Osteocyte (in vitro differentiated cells): ENCODE results near the gene KCNA2. TPM values are rescaled to one million over a fixed set of nuclear protein-coding genes. Genes with fewer than 3 reads are reported as not detected.

Experiments used
- DNase-seq: peaks from one replicate; pipeline ENCODE4 v3.0.0; 2021; ENCODE audit warnings: mixed read lengths; ENCODE audit not compliant: unreplicated experiment; ENCODE audit errors: extremely low spot score
- H3K27ac Mint-ChIP-seq: one replicate; pipeline ENCODE4 v1.8.0; 2021; ENCODE audit warnings: mild to moderate bottlenecking, mixed read lengths; ENCODE audit not compliant: unreplicated experiment
- H3K27me3 Mint-ChIP-seq: one replicate; pipeline ENCODE4 v1.8.0; 2021; ENCODE audit warnings: mixed read lengths; ENCODE audit not compliant: unreplicated experiment
- H3K36me3 Mint-ChIP-seq: one replicate; pipeline ENCODE4 v1.8.0; 2021; ENCODE audit warnings: mixed read lengths; ENCODE audit not compliant: unreplicated experiment
- H3K4me1 Mint-ChIP-seq: one replicate; pipeline ENCODE4 v1.8.0; 2021; ENCODE audit warnings: mixed read lengths; ENCODE audit not compliant: unreplicated experiment
- H3K4me3 Mint-ChIP-seq: one replicate; pipeline ENCODE4 v1.8.0; 2021; ENCODE audit warnings: mild to moderate bottlenecking, moderate library complexity, mixed read lengths; ENCODE audit not compliant: unreplicated experiment
- H3K9me3 Mint-ChIP-seq: one replicate; pipeline ENCODE4 v1.8.0; 2021; ENCODE audit warnings: mixed read lengths; ENCODE audit not compliant: unreplicated experiment
- total RNA-seq: library from RNA; stranded (reverse); gene quantifications from 2 replicates; pipeline ENCODE4 v1.2.1, GENCODE V29; 2021
- TF ChIP-seq, protein P1 (sequence below): fragments of 200-600 bp; sonication (generic); IDR thresholded peaks from 2 replicates; pipeline ENCODE4 v1.5.0; 2021; ENCODE audit warnings: antibody characterized with exemption, mild to moderate bottlenecking, moderate library complexity

The KCNA2 gene
- total RNA-seq, 1 donor from 2014 or later: 0.05 TPM

DNA sequence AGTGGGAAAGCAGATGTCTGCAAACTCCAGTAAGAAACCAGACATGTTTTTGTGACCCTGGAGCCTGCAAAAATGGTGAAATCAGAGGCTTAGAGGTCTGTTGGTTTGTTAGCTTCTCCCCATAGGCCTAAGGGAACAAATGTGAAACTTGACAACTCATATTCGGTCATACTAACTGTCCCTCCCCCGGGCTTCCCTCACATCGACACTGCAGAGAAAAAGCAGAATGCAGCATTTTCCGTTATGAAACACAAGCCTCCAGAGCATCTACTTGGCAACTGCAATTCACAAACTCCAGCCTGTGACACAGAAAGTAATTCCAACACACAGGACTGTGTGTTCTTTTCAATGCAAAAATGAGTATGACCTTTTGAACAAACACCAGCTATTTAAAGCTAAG lies 3.7 kb downstream of the KCNA2 start:
- Mint-ChIP-seq H3K27ac (no peak overlapping the region), H3K4me1 (peaks cover 9% of the 10 kb centered on the region), H3K36me3 (no peaks in the 10 kb centered on the region), H3K4me3 (no peak overlapping the region), H3K27me3 (peaks cover 39% of the 10 kb centered on the region), H3K9me3 (no peaks in the 10 kb centered on the region)
- no peak for DNase-seq
- TF ChIP-seq, protein P1, sequence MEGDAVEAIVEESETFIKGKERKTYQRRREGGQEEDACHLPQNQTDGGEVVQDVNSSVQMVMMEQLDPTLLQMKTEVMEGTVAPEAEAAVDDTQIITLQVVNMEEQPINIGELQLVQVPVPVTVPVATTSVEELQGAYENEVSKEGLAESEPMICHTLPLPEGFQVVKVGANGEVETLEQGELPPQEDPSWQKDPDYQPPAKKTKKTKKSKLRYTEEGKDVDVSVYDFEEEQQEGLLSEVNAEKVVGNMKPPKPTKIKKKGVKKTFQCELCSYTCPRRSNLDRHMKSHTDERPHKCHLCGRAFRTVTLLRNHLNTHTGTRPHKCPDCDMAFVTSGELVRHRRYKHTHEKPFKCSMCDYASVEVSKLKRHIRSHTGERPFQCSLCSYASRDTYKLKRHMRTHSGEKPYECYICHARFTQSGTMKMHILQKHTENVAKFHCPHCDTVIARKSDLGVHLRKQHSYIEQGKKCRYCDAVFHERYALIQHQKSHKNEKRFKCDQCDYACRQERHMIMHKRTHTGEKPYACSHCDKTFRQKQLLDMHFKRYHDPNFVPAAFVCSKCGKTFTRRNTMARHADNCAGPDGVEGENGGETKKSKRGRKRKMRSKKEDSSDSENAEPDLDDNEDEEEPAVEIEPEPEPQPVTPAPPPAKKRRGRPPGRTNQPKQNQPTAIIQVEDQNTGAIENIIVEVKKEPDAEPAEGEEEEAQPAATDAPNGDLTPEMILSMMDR: no peak

DNA sequence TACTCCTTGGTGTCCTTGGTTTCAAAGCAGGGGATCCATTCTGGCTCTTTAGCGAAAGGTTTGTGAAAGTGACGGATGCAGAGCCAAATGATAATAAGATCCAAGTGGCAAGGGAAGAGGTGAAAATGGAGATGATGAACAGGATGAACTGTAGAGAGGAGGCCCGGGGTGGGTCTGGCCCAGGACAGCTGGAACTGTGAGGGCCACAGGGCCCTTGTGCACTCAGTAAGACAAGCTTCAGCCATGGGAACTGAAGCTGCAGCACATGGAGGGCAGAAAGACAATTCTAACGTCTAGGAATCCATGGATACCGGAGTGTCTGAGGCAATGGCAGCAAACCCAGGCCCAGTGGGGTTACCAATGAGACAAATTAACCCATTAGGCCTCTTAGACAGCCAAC lies 4.8 kb downstream of the KCNA2 start:
- Mint-ChIP-seq H3K9me3 (no peaks in the 10 kb centered on the region), H3K4me1 (peaks cover 4% of the 10 kb centered on the region), H3K27me3 (peaks cover 36% of the 10 kb centered on the region), H3K27ac (no peak overlapping the region), H3K36me3 (no peaks in the 10 kb centered on the region), H3K4me3 (no peak overlapping the region)
- peak; percentile 56 for DNase-seq
- TF ChIP-seq, protein P1: no peak

DNA sequence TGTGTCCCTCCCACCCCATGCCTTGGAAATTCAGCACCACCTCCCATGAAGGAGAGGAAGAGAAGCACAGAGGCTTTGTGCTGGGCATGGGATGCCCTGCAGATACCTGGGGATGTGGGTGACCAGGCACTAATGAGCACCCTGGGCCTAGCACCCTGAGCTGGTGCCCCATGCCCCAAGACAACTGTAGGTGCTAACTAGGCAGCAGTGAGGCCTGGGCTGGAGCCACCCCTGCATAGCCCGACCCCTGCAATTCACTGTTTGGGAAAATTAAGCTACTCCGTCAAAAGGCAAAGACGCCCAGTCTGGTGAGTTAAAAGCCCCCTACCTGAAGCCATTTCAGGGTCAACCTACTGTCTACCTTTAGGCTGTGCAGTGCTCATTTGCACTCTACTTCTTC lies 5.4 kb downstream of the KCNA2 start:
- no peak overlapping the region for H3K4me3 Mint-ChIP-seq

DNA sequence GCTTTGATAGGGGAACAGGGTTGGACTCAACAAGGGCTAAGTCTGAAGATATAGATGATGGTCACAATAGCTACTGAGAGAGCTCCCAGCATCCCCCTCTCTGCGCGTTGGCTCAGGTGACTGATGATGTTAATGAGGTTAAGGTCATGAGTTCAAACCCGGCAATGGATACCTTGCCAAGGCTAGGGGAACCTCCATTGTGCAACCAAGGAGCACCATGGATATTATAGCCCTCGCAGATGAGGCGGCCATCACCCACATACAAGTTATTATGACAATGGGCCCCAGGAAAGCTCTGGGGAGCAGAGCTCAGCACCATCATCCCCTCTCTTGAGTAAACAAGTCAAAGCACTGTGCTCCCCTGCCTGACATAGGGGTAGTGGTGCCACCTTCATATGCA lies 8.2 kb downstream of the KCNA2 start:
- Mint-ChIP-seq H3K4me3 (no peak overlapping the region), H3K36me3 (no peaks in the 10 kb centered on the region), H3K9me3 (no peaks in the 10 kb centered on the region), H3K27ac (no peak overlapping the region), H3K4me1 (no peaks in the 10 kb centered on the region), H3K27me3 (peaks cover 19% of the 10 kb centered on the region)
- TF ChIP-seq, protein P1: no peak
- DNase-seq: no peak

More for the DNA sequence above, 5.4 kb downstream of the KCNA2 start:
- TF ChIP-seq, protein P1: no peak
- peak; percentile 69 for DNase-seq
- Mint-ChIP-seq H3K27ac (no peak overlapping the region), H3K9me3 (no peaks in the 10 kb centered on the region), H3K4me1 (no peaks in the 10 kb centered on the region), H3K36me3 (no peaks in the 10 kb centered on the region), H3K27me3 (peaks cover 35% of the 10 kb centered on the region)

DNA sequence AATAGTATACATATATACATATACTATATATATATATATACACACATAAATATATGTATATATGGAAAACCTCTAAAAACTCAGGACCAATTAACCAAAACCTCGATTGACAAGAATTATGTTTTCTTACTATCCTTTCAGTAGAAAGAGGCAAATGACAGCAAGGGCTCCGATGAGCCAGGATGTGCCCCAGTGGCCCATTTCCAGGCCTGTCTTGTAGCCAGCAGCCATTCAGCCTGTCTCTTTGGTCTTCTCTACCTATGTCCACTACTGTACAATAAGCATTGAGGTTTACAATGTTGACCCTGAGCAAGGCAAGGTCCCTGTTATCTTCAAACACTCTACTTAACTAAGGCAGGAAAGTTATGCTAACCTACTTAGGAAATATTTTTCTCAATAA lies 9.8 kb downstream of the KCNA2 start:
- Mint-ChIP-seq H3K27ac (no peak overlapping the region), H3K4me1 (no peaks in the 10 kb centered on the region), H3K36me3 (no peaks in the 10 kb centered on the region), H3K4me3 (no peak overlapping the region), H3K9me3 (no peaks in the 10 kb centered on the region), H3K27me3 (peaks cover 11% of the 10 kb centered on the region)
- TF ChIP-seq, protein P1: no peak
- DNase-seq: no peak
